A549 (cell line): ENCODE results near the gene SAA1. TPM values are rescaled to one million over a fixed set of nuclear protein-coding genes. Genes with fewer than 3 reads are reported as not detected.

Experiments
- ATAC-seq, 2 experiments: fragments of 200-7000 bp in 1 of 2; fragments of >200 bp in 1 of 2; cut with Nextera tagmentation in 1 of 2; cut with Tn5 transposase in 1 of 2; 3 replicates each; pipeline versions ENCODE4 v1.8.0 to v1.9.1; 2018 to 2020; ENCODE audit warnings: mild to moderate bottlenecking in 1 of 2, moderate library complexity in 1 of 2
- CTCF ChIA-PET: fragments of 300-600 bp; sonication (Branson Sonifier 250); formaldehyde crosslinking; extraction: SDS; loops from one replicate; lab custom pipeline; 2021; ENCODE audit warnings: antibody characterized with exemption, inconsistent platforms; lab: Yijun Ruan, JAX
- POLR2A ChIA-PET: fragments of 350-600 bp; formaldehyde crosslinking; extraction: SDS; loops from one replicate; lab custom pipeline; 2021; ENCODE audit warnings: antibody characterized with exemption, inconsistent platforms; lab: Yijun Ruan, JAX
- DNase-seq, 2 experiments: peaks; one replicate each; pipeline versions ENCODE4 v3.0.0 to v3.0.0-alpha.2; 2011 to 2016; ENCODE audit warnings: low read depth in 1 of 2, low spot score in 1 of 2
- FAIRE-seq: peaks from 2 replicates; lab custom pipeline; 2011; peaks lifted over from hg19 to GRCh38; lab: Jason Lieb, UNC
- H3K27ac ChIP-seq, 2 experiments: fragments of >200 bp; sonication (Bioruptor Twin); formaldehyde crosslinking; 3 replicates each; pipeline ENCODE4 v1.5.1; 2016 to 2017
- H3K4me1 ChIP-seq: fragments of >200 bp; sonication (Bioruptor Twin); formaldehyde crosslinking; 3 replicates; pipeline ENCODE4 v1.6.1; 2016
- H3K4me2 ChIP-seq: fragments of >200 bp; sonication (Bioruptor Twin); formaldehyde crosslinking; 3 replicates; pipeline ENCODE4 v1.6.1; 2016
- H3K4me3 ChIP-seq: fragments of >200 bp; sonication (Bioruptor Twin); formaldehyde crosslinking; 3 replicates; pipeline ENCODE4 v1.5.1; 2016
- H3K9me3 ChIP-seq: fragments of >200 bp; sonication (Bioruptor Twin); formaldehyde crosslinking; 3 replicates; pipeline ENCODE4 v1.6.1; 2016
- CBX2 ChIP-seq: fragments of 200-600 bp; sonication (generic); IDR thresholded peaks from 2 replicates; pipeline ENCODE4 v1.6.1; 2016; ENCODE audit warnings: low read depth, mild to moderate bottlenecking, borderline replicate concordance
- CBX8 ChIP-seq: fragments of 200-600 bp; sonication (generic); IDR thresholded peaks from 2 replicates; pipeline ENCODE4 v1.6.1; 2016
- EHF ChIP-seq: fragments of 250-450 bp; sonication (Bioruptor Pico); IDR thresholded peaks from 2 replicates; pipeline ENCODE4 v1.5.0; 2020; ENCODE audit warnings: mild to moderate bottlenecking
- EP300 ChIP-seq, 2 experiments: fragments of >200 bp; sonication (Bioruptor Twin); formaldehyde crosslinking; IDR thresholded peaks; 2 replicates in 1 of 2; 3 replicates in 1 of 2; pipeline ENCODE4 v1.6.1; 2016 to 2017
- GATA3 ChIP-seq: IDR thresholded peaks from 2 replicates; pipeline ENCODE4 v1.6.1; 2012; ENCODE audit warnings: borderline replicate concordance
- HDAC2 ChIP-seq: fragments of 200-600 bp; sonication (generic); IDR thresholded peaks from 2 replicates; pipeline ENCODE4 v1.6.1; 2016
- HES2 ChIP-seq: fragments of >200 bp; sonication (Bioruptor Twin); formaldehyde crosslinking; IDR thresholded peaks from 2 replicates; pipeline ENCODE4 v1.6.1; 2016
- HEYL ChIP-seq: fragments of 250-450 bp; sonication (Bioruptor Pico); IDR thresholded peaks from 2 replicates; pipeline ENCODE4 v1.8.0; 2021; ENCODE audit warnings: mild to moderate bottlenecking, moderate library complexity
- HMGXB4 ChIP-seq: fragments of 250-450 bp; sonication (Bioruptor Pico); IDR thresholded peaks from 2 replicates; pipeline ENCODE4 v1.5.0; 2021; ENCODE audit warnings: mild to moderate bottlenecking, moderate library complexity, borderline replicate concordance
- HOXA7 ChIP-seq: fragments of 250-450 bp; sonication (Bioruptor Pico); IDR thresholded peaks from 2 replicates; pipeline ENCODE4 v1.5.0; 2020; ENCODE audit warnings: mild to moderate bottlenecking, moderate library complexity
- HOXB13 ChIP-seq: fragments of 250-450 bp; sonication (Bioruptor Pico); IDR thresholded peaks from 2 replicates; pipeline ENCODE4 v1.5.0; 2020; ENCODE audit warnings: low read depth, mild to moderate bottlenecking, moderate library complexity
- JUN ChIP-seq, 2 experiments: fragments of >200 bp; sonication (Bioruptor Twin); formaldehyde crosslinking; IDR thresholded peaks; 2 replicates in 1 of 2; 3 replicates in 1 of 2; pipeline ENCODE4 v1.6.1; 2016 to 2017
- KDM1A ChIP-seq: fragments of 200-600 bp; sonication (generic); IDR thresholded peaks from 2 replicates; pipeline ENCODE4 v1.6.1; 2016; ENCODE audit warnings: low read depth, mild to moderate bottlenecking
- MYC ChIP-seq: IDR thresholded peaks from 2 replicates; pipeline ENCODE4 v1.6.1; 2012; ENCODE audit warnings: mild to moderate bottlenecking, inconsistent platforms, low read length, improper control_type of control experiment, borderline replicate concordance
- NFE2L2 ChIP-seq: fragments of 150-350 bp; conservative IDR thresholded peaks from 2 replicates; pipeline ENCODE4 v1.6.1; 2014; ENCODE audit warnings: low read length
- PHF8 ChIP-seq: fragments of 200-600 bp; sonication (generic); IDR thresholded peaks from 2 replicates; pipeline ENCODE4 v1.6.1; 2016; ENCODE audit warnings: low read depth, mild to moderate bottlenecking, antibody characterized with exemption, moderate library complexity, borderline replicate concordance
- RAD21 ChIP-seq, 2 experiments: fragments of >200 bp in 1 of 2; sonication (Bioruptor Twin) in 1 of 2; formaldehyde crosslinking in 1 of 2; IDR thresholded peaks in 1 of 2; conservative IDR thresholded peaks in 1 of 2; 2 replicates in 1 of 2; 3 replicates in 1 of 2; pipeline ENCODE4 v1.6.1; 2012 to 2018; ENCODE audit warnings: inconsistent platforms in 1 of 2
- REST ChIP-seq: fragments of 200-600 bp; sonication (generic); IDR thresholded peaks from 2 replicates; pipeline ENCODE4 v1.6.1; 2016; ENCODE audit warnings: antibody characterized with exemption, mild to moderate bottlenecking, moderate library complexity
- RNF2 ChIP-seq: fragments of 200-600 bp; sonication (generic); IDR thresholded peaks from 2 replicates; pipeline ENCODE4 v1.6.1; 2016; ENCODE audit warnings: low read depth, mild to moderate bottlenecking, antibody characterized with exemption, moderate library complexity, borderline replicate concordance
- SMC3 ChIP-seq: fragments of >200 bp; sonication (Bioruptor Twin); formaldehyde crosslinking; IDR thresholded peaks from 3 replicates; pipeline ENCODE4 v1.6.1; 2018; ENCODE audit warnings: inconsistent platforms
- SREBF2 ChIP-seq: fragments of 450-650 bp; IDR thresholded peaks from 2 replicates; pipeline ENCODE4 v1.6.1; 2014; ENCODE audit warnings: mild to moderate bottlenecking, moderate library complexity
- TFCP2L1 ChIP-seq: fragments of 250-450 bp; sonication (Bioruptor Pico); IDR thresholded peaks from 2 replicates; pipeline ENCODE4 v1.5.0; 2021; ENCODE audit warnings: mild to moderate bottlenecking
- TP53 ChIP-seq: fragments of 250-450 bp; sonication (Bioruptor Pico); IDR thresholded peaks from 2 replicates; pipeline ENCODE4 v1.5.0; 2021; ENCODE audit warnings: mild to moderate bottlenecking, moderate library complexity
- ZC3H11A ChIP-seq: fragments of 450-650 bp; IDR thresholded peaks from 2 replicates; pipeline ENCODE4 v1.6.1; 2014; ENCODE audit warnings: antibody characterized with exemption, mild to moderate bottlenecking
- ZSCAN20 ChIP-seq: fragments of 250-450 bp; sonication (Bioruptor Pico); IDR thresholded peaks from 2 replicates; pipeline ENCODE4 v1.8.0; 2022; ENCODE audit warnings: mild to moderate bottlenecking, moderate library complexity
- WGBS: methylation state at CpG from one replicate; pipeline ENCODE4 v1.1.6; 2017; ENCODE audit errors: missing lambda C conversion rate; 5-methylcytosine and 5-hydroxymethylcytosine counted together
- polyA plus RNA-seq, 4 experiments: library from polyadenylated mRNA; depleted of rRNA in 3 of 4; stranded (reverse); fragments of >200 nt; fragmentation: RNase III in 1 of 4; extraction: RNeasy Plus Mini Kit Qiagen cat#74134 plus additional on column Dnase treatment in 1 of 4; gene quantifications; 2 replicates in 3 of 4; 3 replicates in 1 of 4; pipeline ENCODE4 v1.2.3, GENCODE V29; 2011 to 2017
- TF ChIP-seq, protein P1 (sequence below): fragments of >200 bp; sonication (Bioruptor Twin); formaldehyde crosslinking; IDR thresholded peaks from 3 replicates; pipeline ENCODE4 v1.5.1; 2016

Gene SAA1
- polyA plus RNA-seq, 2 of the 4 experiments (the other 2 are of a cell fraction), result 0.37 TPM; not detected in 1

- Histone ChIP-seq H3K27ac (no peak overlapping the region), H3K4me3 (no peak overlapping the region), H3K9me3 (no peaks in the 10 kb centered on the region), H3K4me1 (no peaks in the 10 kb centered on the region), H3K4me2 (no peak overlapping the region)
- no peak for DNase-seq
- FAIRE-seq, result no peak
- 70% methylated on average over 3 of the region's 3 CpGs for WGBS
- ChIA-PET CTCF (interaction anchor here (0.6 kb wide), 1 partner anchor 21 kb away, joined by 4 read pairs; no protein-coding TSS in a partner anchor), POLR2A (no interaction called here)
- no peak for ATAC-seq
- TF ChIP-seq KDM1A (no peak), SMC3 (no peak), REST (no peak), SREBF2 (no peak), EHF (no peak), CBX8 (no peak), HDAC2 (no peak), CBX2 (no peak), TFCP2L1 (CRISPR knock-in tag) (no peak), ZC3H11A (no peak), TP53 (CRISPR knock-in tag) (no peak), RAD21 (conservative IDR thresholded peaks at IDR 0.05 in 1 of 2, IDR thresholded peaks at IDR 0.05 in 1 of 2) (no peak), RNF2 (no peak), ZSCAN20 (CRISPR knock-in tag) (no peak), GATA3 (no peak), PHF8 (no peak)
- TF ChIP-seq, protein P1, sequence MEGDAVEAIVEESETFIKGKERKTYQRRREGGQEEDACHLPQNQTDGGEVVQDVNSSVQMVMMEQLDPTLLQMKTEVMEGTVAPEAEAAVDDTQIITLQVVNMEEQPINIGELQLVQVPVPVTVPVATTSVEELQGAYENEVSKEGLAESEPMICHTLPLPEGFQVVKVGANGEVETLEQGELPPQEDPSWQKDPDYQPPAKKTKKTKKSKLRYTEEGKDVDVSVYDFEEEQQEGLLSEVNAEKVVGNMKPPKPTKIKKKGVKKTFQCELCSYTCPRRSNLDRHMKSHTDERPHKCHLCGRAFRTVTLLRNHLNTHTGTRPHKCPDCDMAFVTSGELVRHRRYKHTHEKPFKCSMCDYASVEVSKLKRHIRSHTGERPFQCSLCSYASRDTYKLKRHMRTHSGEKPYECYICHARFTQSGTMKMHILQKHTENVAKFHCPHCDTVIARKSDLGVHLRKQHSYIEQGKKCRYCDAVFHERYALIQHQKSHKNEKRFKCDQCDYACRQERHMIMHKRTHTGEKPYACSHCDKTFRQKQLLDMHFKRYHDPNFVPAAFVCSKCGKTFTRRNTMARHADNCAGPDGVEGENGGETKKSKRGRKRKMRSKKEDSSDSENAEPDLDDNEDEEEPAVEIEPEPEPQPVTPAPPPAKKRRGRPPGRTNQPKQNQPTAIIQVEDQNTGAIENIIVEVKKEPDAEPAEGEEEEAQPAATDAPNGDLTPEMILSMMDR, result no peak
- TF ChIP-seq, all 56 proteins: peak for 0
These were observed 43.1 kb upstream of the SAA1 start for GRCh38 chr11:18222814-18223421.

DNA sequence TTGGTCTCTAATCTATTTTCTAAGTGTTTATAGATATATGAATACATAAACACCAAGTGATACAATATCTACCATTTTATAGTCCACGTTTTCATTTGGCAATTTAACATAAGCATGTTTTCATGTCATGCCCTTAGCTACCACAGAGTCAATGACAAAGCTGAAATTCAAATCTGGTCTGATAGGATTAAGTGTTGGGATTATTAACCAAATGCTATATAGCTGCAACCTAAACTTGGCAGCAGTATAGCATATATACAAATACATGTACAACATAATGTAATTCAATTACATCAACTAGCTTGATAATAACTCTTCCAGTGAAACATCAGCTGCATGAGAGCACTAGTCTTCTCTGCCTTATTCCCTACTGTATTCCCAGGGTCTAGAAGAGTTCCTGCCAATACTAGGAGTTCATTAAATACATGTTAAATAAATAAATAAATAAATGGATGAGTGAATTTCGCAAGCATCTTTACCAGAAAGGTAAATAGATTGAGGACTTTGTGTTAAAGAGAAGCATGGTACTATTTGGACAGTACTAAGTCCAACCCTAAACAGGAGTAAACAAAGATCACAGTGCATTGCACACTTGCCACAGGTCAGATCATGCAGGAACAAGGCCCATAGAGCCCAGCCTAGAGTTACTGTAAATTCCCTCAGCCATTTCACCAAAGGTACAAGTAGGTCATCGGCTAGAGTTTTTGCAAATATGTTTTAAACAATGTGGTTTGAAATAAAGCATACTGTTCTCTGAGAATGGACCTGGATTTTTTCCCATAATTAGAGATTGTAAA, 42.3 kb upstream of the SAA1 start:
- peak; percentile 56 for FAIRE-seq
- POLR2A ChIA-PET, result no interaction called here
- WGBS, result 19% methylated on average over 3 of the region's 3 CpGs
- ATAC-seq, result no peak
- CTCF ChIA-PET, result interaction anchor here (1.6 kb wide), 1 partner anchor 21 kb away, joined by 3 read pairs; no protein-coding TSS in a partner anchor
- DNase-seq, result no peak
- Histone ChIP-seq H3K9me3 (no peaks in the 10 kb centered on the region), H3K27ac (no peak overlapping the region), H3K4me3 (no peak overlapping the region), H3K4me2 (no peak overlapping the region), H3K4me1 (no peaks in the 10 kb centered on the region)
- no peak for TF ChIP-seq HEYL (CRISPR knock-in tag)
- TF ChIP-seq GATA3, result no peak
- TF ChIP-seq SMC3, result no peak
- TF ChIP-seq JUN (IDR thresholded peaks at IDR 0.05), result no peak
- no peak for TF ChIP-seq EP300 (IDR thresholded peaks at IDR 0.05)
- no peak for TF ChIP-seq MYC
- no peak for TF ChIP-seq HMGXB4 (CRISPR knock-in tag)
- no peak for TF ChIP-seq HOXA7 (CRISPR knock-in tag)
- TF ChIP-seq NFE2L2, result no peak
- no peak for TF ChIP-seq HOXB13
- no peak for TF ChIP-seq HES2
- TF ChIP-seq TFCP2L1 (CRISPR knock-in tag), result no peak
- TF ChIP-seq, protein P1, result no peak
- no peak for TF ChIP-seq SREBF2
